ENCODE results near the gene SPAG9. TPM values are rescaled to one million over a fixed set of nuclear protein-coding genes. Genes with fewer than 3 reads are reported as not detected.

SPAG9 gene
- total and polyA plus RNA-seq, 2 experiments from 2014 or later, result 26.5 to 82.7 TPM

GRCh38 chr17:50961282-50962220 is 159.1 kb downstream of the SPAG9 start:
- Histone ChIP-seq H3K4me3 (no peak overlapping the region), H3K79me2 (no peaks in the 10 kb centered on the region), H3K36me3 (replicated peaks; ENCODE audit: insufficient read depth, low read depth) (no peaks in the 10 kb centered on the region), H3K9me3 (ENCODE audit: low read depth) (no peaks in the 10 kb centered on the region), H4K20me1 (ENCODE audit: insufficient read depth, poor library complexity, severe bottlenecking) (no peaks in the 10 kb centered on the region), H3K9me2 (replicated peaks; ENCODE audit: insufficient read depth) (no peaks in the 10 kb centered on the region), H3K4me2 (no peak overlapping the region), H3K4me1 (ENCODE audit: insufficient read depth) (no peaks in the 10 kb centered on the region), H3K27ac (no peak overlapping the region), H3K27me3 (no peaks in the 10 kb centered on the region), H2AFZ (no peak overlapping the region)
- TF ChIP-seq EZH2 (IDR thresholded peaks at IDR 0.05; ENCODE audit: borderline replicate concordance) (no peak), CTCF (IDR thresholded peaks at IDR 0.05; ENCODE audit: poor library complexity) (no peak), EZH2phosphoT487 (IDR thresholded peaks at IDR 0.05; ENCODE audit: low read depth, severe bottlenecking, unreplicated experiment) (no peak)
- no peak for DNase-seq (ENCODE audit: low spot score)
- 72% methylated on average over 9 of the region's 9 CpGs for WGBS (ENCODE audit: low lambda C conversion rate, missing lambda C conversion rate)

- Histone ChIP-seq H3K4me3 (no peak overlapping the region), H4K20me1 (ENCODE audit: insufficient read depth, poor library complexity, severe bottlenecking) (no peaks in the 10 kb centered on the region), H3K9me3 (ENCODE audit: low read depth) (no peaks in the 10 kb centered on the region), H3K27ac (no peak overlapping the region), H3K79me2 (no peaks in the 10 kb centered on the region), H2AFZ (no peak overlapping the region), H3K27me3 (no peaks in the 10 kb centered on the region), H3K9me2 (replicated peaks; ENCODE audit: insufficient read depth) (no peaks in the 10 kb centered on the region), H3K4me1 (ENCODE audit: insufficient read depth) (peaks cover 7% of the 10 kb centered on the region), H3K36me3 (replicated peaks; ENCODE audit: insufficient read depth, low read depth) (no peaks in the 10 kb centered on the region), H3K4me2 (no peak overlapping the region)
- 97% methylated on average over 2 of the region's 2 CpGs for WGBS (ENCODE audit: low lambda C conversion rate, missing lambda C conversion rate)
- no peak for TF ChIP-seq CTCF (IDR thresholded peaks at IDR 0.05; ENCODE audit: poor library complexity)
- no peak for TF ChIP-seq EZH2phosphoT487 (IDR thresholded peaks at IDR 0.05; ENCODE audit: low read depth, severe bottlenecking, unreplicated experiment)
- TF ChIP-seq EZH2 (IDR thresholded peaks at IDR 0.05; ENCODE audit: borderline replicate concordance), result no peak
- DNase-seq (ENCODE audit: low spot score), result no peak
Observed at GRCh38 chr17:50959341-50959740, 161.3 kb downstream of the SPAG9 start.

GRCh38 chr17:50957600-50958575 is 162.8 kb downstream of the SPAG9 start:
- no peak overlapping the region for H2AFZ ChIP-seq
- H3K27me3 ChIP-seq, result no peaks in the 10 kb centered on the region
- H3K4me1 ChIP-seq (ENCODE audit: insufficient read depth), result peaks cover 12% of the 10 kb centered on the region
- no peak overlapping the region for H3K4me3 ChIP-seq
- DNase-seq (ENCODE audit: low spot score), result no peak
- no peak for TF ChIP-seq CTCF (IDR thresholded peaks at IDR 0.05; ENCODE audit: poor library complexity)
- no peak for TF ChIP-seq EZH2phosphoT487 (IDR thresholded peaks at IDR 0.05; ENCODE audit: low read depth, severe bottlenecking, unreplicated experiment)
- TF ChIP-seq EZH2 (IDR thresholded peaks at IDR 0.05; ENCODE audit: borderline replicate concordance), result no peak
- no peaks in the 10 kb centered on the region for H3K36me3 ChIP-seq (replicated peaks; ENCODE audit: insufficient read depth, low read depth)
- no peak overlapping the region for H3K27ac ChIP-seq
- H4K20me1 ChIP-seq (ENCODE audit: insufficient read depth, poor library complexity, severe bottlenecking), result no peaks in the 10 kb centered on the region
- no peaks in the 10 kb centered on the region for H3K9me2 ChIP-seq (replicated peaks; ENCODE audit: insufficient read depth)
- no peaks in the 10 kb centered on the region for H3K79me2 ChIP-seq
- no peaks in the 10 kb centered on the region for H3K9me3 ChIP-seq (ENCODE audit: low read depth)
- WGBS (ENCODE audit: low lambda C conversion rate, missing lambda C conversion rate), result 86% methylated on average over 15 of the region's 15 CpGs
- no peak overlapping the region for H3K4me2 ChIP-seq

Data from hepatocyte (in vitro differentiated cells).